GM23338 (cell line): ENCODE data around the gene NFATC2IP. TPM values are rescaled to one million over a fixed set of nuclear protein-coding genes. Genes with fewer than 3 reads are reported as not detected.

Experiments used
- ATAC-seq: fragments of 200-7000 bp; cut with Tn5 transposase; 3 replicates; pipeline ENCODE4 v1.9.1; 2020
- DNase-seq: peaks from one replicate; pipeline ENCODE4 v3.0.0-alpha.2; 2015; ENCODE audit warnings: low spot score
- H2AFZ ChIP-seq: fragments of 200-600 bp; sonication (generic); 2 replicates; pipeline ENCODE4 v1.8.0; 2016; ENCODE audit warnings: antibody characterized with exemption, mild to moderate bottlenecking, moderate library complexity
- H3F3A ChIP-seq: fragments of 200-600 bp; sonication (generic); replicated peaks from 2 replicates; pipeline ENCODE4 v1.8.0; 2017; ENCODE audit warnings: antibody characterized with exemption, mixed run types, low read depth
- H3K27ac ChIP-seq: fragments of 200-600 bp; sonication (generic); 2 replicates; pipeline ENCODE4 v1.6.1; 2016; ENCODE audit warnings: low read depth
- H3K27me3 ChIP-seq: fragments of 200-600 bp; sonication (generic); 2 replicates; pipeline ENCODE4 v1.8.0; 2016; ENCODE audit warnings: mild to moderate bottlenecking, mixed run types, moderate library complexity; ENCODE audit not compliant: insufficient read depth
- H3K36me3 ChIP-seq: fragments of 200-600 bp; sonication (generic); 2 replicates; pipeline ENCODE4 v1.8.0; 2016; ENCODE audit warnings: mild to moderate bottlenecking; ENCODE audit not compliant: insufficient read depth
- H3K4me1 ChIP-seq: fragments of 200-600 bp; sonication (generic); 2 replicates; pipeline ENCODE4 v1.8.0; 2016; ENCODE audit warnings: mild to moderate bottlenecking, moderate library complexity; ENCODE audit not compliant: insufficient read depth
- H3K4me2 ChIP-seq: fragments of 200-600 bp; sonication (generic); 2 replicates; pipeline ENCODE4 v1.7.1; 2017; ENCODE audit warnings: mixed run types
- H3K4me3 ChIP-seq: fragments of 200-600 bp; sonication (generic); 2 replicates; pipeline ENCODE4 v1.6.1; 2016; ENCODE audit warnings: mixed run types
- H3K79me2 ChIP-seq: fragments of 200-600 bp; sonication (generic); replicated peaks from 2 replicates; pipeline ENCODE4 v1.8.0; 2017; ENCODE audit warnings: mild to moderate bottlenecking; ENCODE audit not compliant: insufficient read depth
- H3K9me2 ChIP-seq: fragments of 200-600 bp; sonication (generic); 2 replicates; pipeline ENCODE4 v1.8.0; 2017; ENCODE audit not compliant: insufficient read depth
- H4K20me1 ChIP-seq: fragments of 200-600 bp; sonication (generic); replicated peaks from 2 replicates; pipeline ENCODE4 v1.8.0; 2017; ENCODE audit warnings: mild to moderate bottlenecking; ENCODE audit not compliant: insufficient read depth
- H3K27ac Mint-ChIP-seq: 2 replicates; pipeline ENCODE4 v1.8.0; 2020; ENCODE audit warnings: inconsistent platforms, mild to moderate bottlenecking, moderate library complexity, mixed read lengths
- H3K27me3 Mint-ChIP-seq: 3 replicates; pipeline ENCODE4 v1.8.0; 2022; ENCODE audit warnings: low read depth, mild to moderate bottlenecking, moderate library complexity, mixed read lengths, inconsistent platforms; ENCODE audit not compliant: insufficient read depth, poor library complexity
- H3K36me3 Mint-ChIP-seq: 3 replicates; pipeline ENCODE4 v1.8.0; 2021; ENCODE audit warnings: low read depth, mild to moderate bottlenecking, inconsistent platforms, moderate library complexity, mixed read lengths
- H3K4me1 Mint-ChIP-seq: 3 replicates; pipeline ENCODE4 v1.8.0; 2020; ENCODE audit warnings: mild to moderate bottlenecking, inconsistent platforms, mixed read lengths
- H3K4me3 Mint-ChIP-seq: 3 replicates; pipeline ENCODE4 v1.8.0; 2021; ENCODE audit warnings: moderate library complexity, mild to moderate bottlenecking, inconsistent platforms, mixed read lengths
- H3K9me3 Mint-ChIP-seq: 3 replicates; pipeline ENCODE4 v1.8.0; 2020; ENCODE audit warnings: moderate library complexity, mild to moderate bottlenecking, inconsistent platforms, mixed read lengths
- CREB1 ChIP-seq: fragments of 250-450 bp; sonication (Bioruptor Pico); IDR thresholded peaks from 2 replicates; pipeline ENCODE4 v1.5.0; 2020; ENCODE audit warnings: low read depth, mild to moderate bottlenecking, moderate library complexity
- CTCF ChIP-seq, 2 experiments: fragments of 200-600 bp in 1 of 2; sonication (generic) in 1 of 2; conservative IDR thresholded peaks; 2 replicates each; pipeline versions ENCODE4 v1.5.1 to v1.6.1; 2016 to 2017; ENCODE audit warnings: antibody characterized with exemption in 2 of 2, low read depth in 2 of 2, mild to moderate bottlenecking in 2 of 2, moderate library complexity in 1 of 2
- ETS1 ChIP-seq: IDR thresholded peaks from 2 replicates; pipeline ENCODE4 v1.6.1; 2016; ENCODE audit warnings: antibody characterized with exemption
- EZH2 ChIP-seq: fragments of 200-600 bp; sonication (generic); IDR thresholded peaks from one replicate; pipeline ENCODE4 v1.8.0; 2017; ENCODE audit warnings: antibody characterized with exemption, mild to moderate bottlenecking, low read depth; ENCODE audit not compliant: unreplicated experiment
- EZH2phosphoT487 ChIP-seq: fragments of 200-600 bp; sonication (generic); IDR thresholded peaks from one replicate; pipeline ENCODE4 v1.8.1; 2018; ENCODE audit warnings: antibody characterized with exemption; ENCODE audit not compliant: unreplicated experiment
- JUNB ChIP-seq: IDR thresholded peaks from one replicate; pipeline ENCODE4 v1.6.1; 2016; ENCODE audit warnings: antibody characterized with exemption; ENCODE audit not compliant: unreplicated experiment
- NANOG ChIP-seq: IDR thresholded peaks from 2 replicates; pipeline ENCODE4 v1.6.1; 2016; ENCODE audit warnings: antibody characterized with exemption, borderline replicate concordance
- POLR2AphosphoS5 ChIP-seq: IDR thresholded peaks from 2 replicates; pipeline ENCODE4 v1.6.1; 2016; ENCODE audit warnings: antibody characterized with exemption, low read depth
- REST ChIP-seq: IDR thresholded peaks from one replicate; pipeline ENCODE4 v1.6.1; 2018; ENCODE audit warnings: antibody characterized with exemption; ENCODE audit not compliant: unreplicated experiment
- STAT1 ChIP-seq: IDR thresholded peaks from one replicate; pipeline ENCODE4 v1.6.1; 2016; ENCODE audit warnings: antibody characterized with exemption; ENCODE audit not compliant: unreplicated experiment
- ZNF114 ChIP-seq: fragments of 250-450 bp; sonication (Bioruptor Pico); IDR thresholded peaks from 2 replicates; pipeline ENCODE4 v1.5.0; 2020; ENCODE audit warnings: mild to moderate bottlenecking, moderate library complexity
- ZNF331 ChIP-seq: fragments of 250-450 bp; sonication (Bioruptor Pico); IDR thresholded peaks from 2 replicates; pipeline ENCODE4 v1.5.0; 2020; ENCODE audit warnings: low read depth, mild to moderate bottlenecking, moderate library complexity
- ZNF462 ChIP-seq: fragments of 250-450 bp; sonication (Bioruptor Pico); IDR thresholded peaks from 2 replicates; pipeline ENCODE4 v1.5.0; 2020; ENCODE audit warnings: mild to moderate bottlenecking, moderate library complexity
- polyA plus RNA-seq: library from polyadenylated mRNA; unstranded; fragments of >200 nt; fragmentation: Nextera tagmentation; extraction: Ambion mirVana; gene quantifications from 2 replicates; pipeline ENCODE4 v1.2.1, GENCODE V29; 2016
- total RNA-seq: library from RNA; depleted of rRNA; stranded (reverse); fragments of >200 nt; shearing (Covaris generic); gene quantifications from 2 replicates; pipeline ENCODE4 v1.2.3, GENCODE V29; 2014

NFATC2IP gene
- total and polyA plus RNA-seq, 2 experiments from 2014 or later, result 23.5 to 65.4 TPM

GRCh38 chr16:28923231-28923587, 27.5 kb upstream of the NFATC2IP start:
- H3K4me2 ChIP-seq, result peak overlapping the region; percentile 97
- H3K27ac Mint-ChIP-seq, result no peak overlapping the region
- 0 out of 2 replicates have a peak, but pooled peaks cover 4% of the 10 kb centered on the region for H3K36me3 ChIP-seq
- no peak for TF ChIP-seq ETS1
- TF ChIP-seq ZNF462 (CRISPR knock-in tag), result no peak
- no peak for TF ChIP-seq STAT1
- no peak for TF ChIP-seq ZNF331 (CRISPR knock-in tag)
- no peak for TF ChIP-seq POLR2AphosphoS5
- TF ChIP-seq JUNB, result no peak
- TF ChIP-seq EZH2, result no peak
- TF ChIP-seq EZH2phosphoT487, result no peak
- no peak for TF ChIP-seq NANOG
- TF ChIP-seq ZNF114 (CRISPR knock-in tag), result no peak
- no peak for TF ChIP-seq REST
- TF ChIP-seq CTCF (conservative IDR thresholded peaks at IDR 0.05; ENCODE audit: low read depth in 2 of 2), result no peak
- no peak for TF ChIP-seq CREB1 (CRISPR knock-in tag)
- DNase-seq (no peak), ATAC-seq (no peak)
- H3K27me3 Mint-ChIP-seq, result peaks cover 14% of the 10 kb centered on the region
- H3K4me3 Mint-ChIP-seq, result peak overlapping the region; percentile 95
- no peaks in the 10 kb centered on the region for H3K9me2 ChIP-seq
- H3K27ac ChIP-seq, result no peak overlapping the region
- H4K20me1 ChIP-seq, result no peaks in the 10 kb centered on the region; the same call in 1 of the 2 replicates
- no peaks in the 10 kb centered on the region; the same call in 1 of the 3 replicates for H3K9me3 Mint-ChIP-seq
- peaks cover 15% of the 10 kb centered on the region; the same call in 2 of the 3 replicates for H3K36me3 Mint-ChIP-seq
- H3F3A ChIP-seq, result peaks cover 20% of the 10 kb centered on the region
- H3K4me3 ChIP-seq, result peak overlapping the region; percentile 98
- H3K4me1 Mint-ChIP-seq, result peaks cover 11% of the 10 kb centered on the region
- H2AFZ ChIP-seq, result no peak overlapping the region
- H3K27me3 ChIP-seq, result no peaks in the 10 kb centered on the region
- H3K4me1 ChIP-seq, result peaks cover 10% of the 10 kb centered on the region
- H3K79me2 ChIP-seq, result 0 out of 2 replicates have a peak, but pooled peaks cover 4% of the 10 kb centered on the region
